ENCODE measurements around the gene KCTD21.

- no peak for TF ChIP-seq GATA2 (IDR thresholded peaks at IDR 0.05; ENCODE audit: low read depth, low read length)
- no peak for TF ChIP-seq GATA3 (IDR thresholded peaks at IDR 0.05; ENCODE audit: low read depth, low read length)
Measured at GRCh38 chr11:78145511-78146025, 42.9 kb downstream of the KCTD21 start.
